HepG2 (cell line): Measurements from ENCODE around the gene CHRNB2. TPM values are rescaled to one million over a fixed set of nuclear protein-coding genes. Genes with fewer than 3 reads are reported as not detected.

Experiments used
- ATF7-NPFF ChIP-seq: sonication (generic); formaldehyde crosslinking; IDR thresholded peaks from 2 replicates; pipeline ENCODE4 v1.8.1; 2023; ENCODE audit warnings: mild to moderate bottlenecking, low read depth, missing genetic modification reagents, moderate library complexity
- BRCA1 ChIP-seq: sonication (generic); formaldehyde crosslinking; IDR thresholded peaks from 2 replicates; pipeline ENCODE4 v1.4.0; 2020; ENCODE audit warnings: missing genetic modification reagents
- GZF1 ChIP-seq: sonication (generic); formaldehyde crosslinking; IDR thresholded peaks from 2 replicates; pipeline ENCODE4 v1.5.1; 2020; ENCODE audit warnings: mild to moderate bottlenecking, missing genetic modification reagents
- JARID2 ChIP-seq: sonication (generic); formaldehyde crosslinking; IDR thresholded peaks from 2 replicates; pipeline ENCODE4 v1.8.1; 2023; ENCODE audit warnings: missing genetic modification reagents, inconsistent platforms; ENCODE audit not compliant: insufficient replicate concordance
- MED8 ChIP-seq: sonication (generic); formaldehyde crosslinking; IDR thresholded peaks from 2 replicates; pipeline ENCODE4 v1.8.1; 2023; ENCODE audit warnings: mild to moderate bottlenecking, missing genetic modification reagents; ENCODE audit not compliant: insufficient replicate concordance
- NR0B2 ChIP-seq: sonication (generic); formaldehyde crosslinking; IDR thresholded peaks from 2 replicates; pipeline ENCODE4 v1.4.0; 2020; ENCODE audit warnings: mild to moderate bottlenecking, missing genetic modification reagents
- RARA ChIP-seq: IDR thresholded peaks from 2 replicates; pipeline ENCODE4 v1.6.1; 2016; ENCODE audit warnings: missing genetic modification reagents, missing compliant biosample characterization
- SIN3B ChIP-seq: fragments of 150-350 bp; IDR thresholded peaks from 2 replicates; pipeline ENCODE4 v1.6.1; 2014; ENCODE audit warnings: low read length
- SMAD9 ChIP-seq: sonication (generic); formaldehyde crosslinking; IDR thresholded peaks from 2 replicates; pipeline ENCODE4 v1.5.1; 2020; ENCODE audit warnings: mild to moderate bottlenecking, missing genetic modification reagents
- THAP7 ChIP-seq: sonication (generic); formaldehyde crosslinking; IDR thresholded peaks from 2 replicates; pipeline ENCODE4 v1.8.1; 2023; ENCODE audit warnings: mild to moderate bottlenecking, missing genetic modification reagents
- XBP1 ChIP-seq: sonication (generic); formaldehyde crosslinking; IDR thresholded peaks from 2 replicates; pipeline ENCODE4 v1.5.0; 2020; ENCODE audit warnings: missing genetic modification reagents
- ZBTB43 ChIP-seq: sonication (generic); formaldehyde crosslinking; conservative IDR thresholded peaks from 2 replicates; pipeline ENCODE4 v1.4.0; 2020; ENCODE audit warnings: missing genetic modification reagents
- ZNF121 ChIP-seq: sonication (generic); formaldehyde crosslinking; IDR thresholded peaks from 2 replicates; pipeline ENCODE4 v1.5.0; 2020; ENCODE audit warnings: mild to moderate bottlenecking, missing genetic modification reagents
- ZNF234 ChIP-seq: sonication (generic); formaldehyde crosslinking; conservative IDR thresholded peaks from 2 replicates; pipeline ENCODE4 v1.5.1; 2020; ENCODE audit warnings: mild to moderate bottlenecking, missing genetic modification reagents
- ZNF407 ChIP-seq: sonication (generic); formaldehyde crosslinking; IDR thresholded peaks from one replicate; pipeline ENCODE4 v1.5.1; 2020; ENCODE audit warnings: mild to moderate bottlenecking, missing genetic modification reagents; ENCODE audit errors: not compliant biosample characterization
- ZNF83 ChIP-seq: sonication (generic); formaldehyde crosslinking; IDR thresholded peaks from 2 replicates; pipeline ENCODE4 v1.4.0; 2020; ENCODE audit warnings: missing genetic modification reagents, mild to moderate bottlenecking, borderline replicate concordance
- polyA plus RNA-seq, 8 experiments: library from polyadenylated mRNA; depleted of rRNA in 3 of 8; stranded (reverse) in 7 of 8; unstranded in 1 of 8; fragments of >200 nt; fragmentation: Illumina TruSeq in 4 of 8; extraction: Trizol in 4 of 8; gene quantifications; 2 replicates each; pipeline versions ENCODE4 v1.2.1 to v1.2.3, GENCODE V29; 2011 to 2016; ENCODE audit warnings: low read depth in 4 of 8, missing spikeins in 1 of 8, mixed read lengths in 1 of 8; ENCODE audit not compliant: insufficient read depth in 1 of 8
- total RNA-seq, 5 experiments: library from RNA; depleted of rRNA; stranded (reverse); fragments of >200 nt; fragmentation: Illumina TruSeq; extraction: Trizol; gene quantifications; 2 replicates each; pipeline ENCODE4 v1.2.3, GENCODE V29; 2016; ENCODE audit warnings: low read depth in 1 of 5

Gene CHRNB2
- total and polyA plus RNA-seq, 2 of the 13 experiments (the other 11 are each of a cell fraction or from before 2014, with no cell fraction given): 0.03 to 0.07 TPM

- peak; percentile 43; the same call in 1 of the 2 replicates for TF ChIP-seq ATF7-NPFF
- TF ChIP-seq MED8 (CRISPR knock-in tag): no peak
- no peak for TF ChIP-seq XBP1 (CRISPR knock-in tag)
- no peak for TF ChIP-seq SIN3B
- TF ChIP-seq RARA: no peak
- TF ChIP-seq JARID2 (CRISPR knock-in tag): no peak
- TF ChIP-seq NR0B2 (CRISPR knock-in tag): peak; percentile 66; the same call in 1 of the 2 replicates
- TF ChIP-seq GZF1 (CRISPR knock-in tag): no peak
- no peak for TF ChIP-seq ZBTB43
- no peak for TF ChIP-seq ZNF83 (CRISPR knock-in tag)
- TF ChIP-seq BRCA1 (CRISPR knock-in tag): no peak
- TF ChIP-seq ZNF121 (CRISPR knock-in tag): no peak
- TF ChIP-seq THAP7 (CRISPR knock-in tag): no peak
- TF ChIP-seq ZNF407 (CRISPR knock-in tag): no peak
- TF ChIP-seq SMAD9: no peak
- no peak for TF ChIP-seq ZNF234
Measured at GRCh38 chr1:154607609-154608396, 40.2 kb downstream of the CHRNB2 start, which contains the start of gene ADAR (continued).
